OCI-LY7 (cell line): ENCODE results near the gene MIGA1. TPM values are rescaled to one million over a fixed set of nuclear protein-coding genes. Genes with fewer than 3 reads are reported as not detected.

Experiments
- BruUV-seq: library from RNA; stranded (reverse); fragments of 400-500 nt; replicated peaks from 2 replicates; lab custom pipeline; 2021; lab: Mats Ljungman, UMichigan
- CTCF ChIA-PET: fragments of 300-600 bp; sonication (Branson Sonifier 250); formaldehyde crosslinking; loops from one replicate; lab custom pipeline; 2022; ENCODE audit warnings: antibody characterized with exemption; ENCODE audit not compliant: unreplicated experiment; lab: Charles Lee
- POLR2A ChIA-PET: fragments of 300-600 bp; sonication (Branson Sonifier 250); formaldehyde crosslinking; loops from one replicate; lab custom pipeline; 2022; ENCODE audit warnings: antibody characterized with exemption; lab: Charles Lee
- DNase-seq: peaks from one replicate; pipeline ENCODE4 v3.0.0-alpha.2; 2015; ENCODE audit warnings: low spot score
- H2AFZ ChIP-seq: fragments of 200-600 bp; sonication (generic), shearing (Covaris generic); 2 replicates; pipeline ENCODE4 v1.6.1; 2014; ENCODE audit warnings: mild to moderate bottlenecking, antibody characterized with exemption, low read length, moderate library complexity
- H3K27ac ChIP-seq: fragments of 200-600 bp; sonication (generic); 2 replicates; pipeline ENCODE4 v1.5.1; 2014; ENCODE audit warnings: mixed run types, low read depth, mild to moderate bottlenecking, moderate library complexity, low read length, inconsistent platforms; ENCODE audit not compliant: poor library complexity, severe bottlenecking
- H3K36me3 ChIP-seq: fragments of 200-600 bp; sonication (generic); 2 replicates; pipeline ENCODE4 v1.6.1; 2014; ENCODE audit warnings: mild to moderate bottlenecking, antibody characterized with exemption, low read length, moderate library complexity, mixed read lengths; ENCODE audit not compliant: insufficient read depth
- H3K4me1 ChIP-seq: fragments of 200-600 bp; sonication (generic); 2 replicates; pipeline ENCODE4 v1.5.1; 2014; ENCODE audit warnings: mild to moderate bottlenecking, low read length; ENCODE audit not compliant: insufficient read depth, poor library complexity, severe bottlenecking
- H3K4me2 ChIP-seq: fragments of 200-600 bp; sonication (generic); 2 replicates; pipeline ENCODE4 v1.6.1; 2014; ENCODE audit warnings: mild to moderate bottlenecking, low read length
- H3K4me3 ChIP-seq: fragments of 200-600 bp; sonication (generic); 2 replicates; pipeline ENCODE4 v1.5.1; 2014; ENCODE audit warnings: mild to moderate bottlenecking, low read depth, low read length; ENCODE audit not compliant: poor library complexity, severe bottlenecking
- H3K79me2 ChIP-seq: fragments of 200-600 bp; sonication (generic); 2 replicates; pipeline ENCODE4 v1.6.1; 2016; ENCODE audit warnings: low read depth, mild to moderate bottlenecking, low read length, moderate library complexity, mixed read lengths; ENCODE audit not compliant: insufficient read depth
- H3K9me2 ChIP-seq: fragments of 200-600 bp; sonication (generic); 2 replicates; pipeline ENCODE4 v1.6.1; 2016; ENCODE audit warnings: mild to moderate bottlenecking, low read length, mixed read lengths; ENCODE audit not compliant: insufficient read depth
- H3K9me3 ChIP-seq: fragments of 200-600 bp; sonication (generic); 2 replicates; pipeline ENCODE4 v1.6.1; 2014; ENCODE audit warnings: mild to moderate bottlenecking, mixed run types, low read length, mixed read lengths
- H4K20me1 ChIP-seq: fragments of 200-600 bp; sonication (generic); 2 replicates; pipeline ENCODE4 v1.6.1; 2014; ENCODE audit warnings: mild to moderate bottlenecking, antibody characterized with exemption, low read length, moderate library complexity, mixed read lengths; ENCODE audit not compliant: insufficient read depth
- EZH2phosphoT487 ChIP-seq: fragments of 200-600 bp; sonication (generic); IDR thresholded peaks from 2 replicates; pipeline ENCODE4 v1.6.1; 2018; ENCODE audit warnings: low read depth, borderline replicate concordance, mild to moderate bottlenecking, mixed run types, antibody characterized with exemption, low read length, moderate library complexity, mixed read lengths
- intact Hi-C: fragments of 100-400 bp; cut with micrococcal nuclease; formaldehyde crosslinking; loops from one replicate; pipeline ENCODE4 v1.10.0; 2022; ENCODE audit not compliant: unreplicated experiment
- total RNA-seq, 2 experiments: library from RNA; depleted of rRNA in 1 of 2; stranded (reverse); fragments of >200 nt in 1 of 2; shearing (Covaris generic) in 1 of 2; gene quantifications; 2 replicates each; pipeline ENCODE4 v1.2.3, GENCODE V29; 2014 to 2022
- TF ChIP-seq, protein P1 (sequence below): fragments of 200-600 bp; sonication (generic); conservative IDR thresholded peaks from 2 replicates; pipeline ENCODE4 v1.5.1; 2014; ENCODE audit warnings: mild to moderate bottlenecking, antibody characterized with exemption, low read length, moderate library complexity, mixed read lengths

The MIGA1 gene
- total RNA-seq, 2 experiments from 2014 or later: 5.1 to 8.4 TPM

- no TSS peak for BruUV-seq
- TF ChIP-seq, protein P1, sequence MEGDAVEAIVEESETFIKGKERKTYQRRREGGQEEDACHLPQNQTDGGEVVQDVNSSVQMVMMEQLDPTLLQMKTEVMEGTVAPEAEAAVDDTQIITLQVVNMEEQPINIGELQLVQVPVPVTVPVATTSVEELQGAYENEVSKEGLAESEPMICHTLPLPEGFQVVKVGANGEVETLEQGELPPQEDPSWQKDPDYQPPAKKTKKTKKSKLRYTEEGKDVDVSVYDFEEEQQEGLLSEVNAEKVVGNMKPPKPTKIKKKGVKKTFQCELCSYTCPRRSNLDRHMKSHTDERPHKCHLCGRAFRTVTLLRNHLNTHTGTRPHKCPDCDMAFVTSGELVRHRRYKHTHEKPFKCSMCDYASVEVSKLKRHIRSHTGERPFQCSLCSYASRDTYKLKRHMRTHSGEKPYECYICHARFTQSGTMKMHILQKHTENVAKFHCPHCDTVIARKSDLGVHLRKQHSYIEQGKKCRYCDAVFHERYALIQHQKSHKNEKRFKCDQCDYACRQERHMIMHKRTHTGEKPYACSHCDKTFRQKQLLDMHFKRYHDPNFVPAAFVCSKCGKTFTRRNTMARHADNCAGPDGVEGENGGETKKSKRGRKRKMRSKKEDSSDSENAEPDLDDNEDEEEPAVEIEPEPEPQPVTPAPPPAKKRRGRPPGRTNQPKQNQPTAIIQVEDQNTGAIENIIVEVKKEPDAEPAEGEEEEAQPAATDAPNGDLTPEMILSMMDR: no peak
- no peak for TF ChIP-seq EZH2phosphoT487
- POLR2A ChIA-PET: interaction anchor here (0.7 to 1.1 kb wide), 5 partner anchors 9 to 147 kb away, joined by 3 to 6 read pairs (median 4); no protein-coding TSS in a partner anchor
Measured at GRCh38 chr1:77768006-77768405, 11.4 kb upstream of the MIGA1 start.

DNA sequence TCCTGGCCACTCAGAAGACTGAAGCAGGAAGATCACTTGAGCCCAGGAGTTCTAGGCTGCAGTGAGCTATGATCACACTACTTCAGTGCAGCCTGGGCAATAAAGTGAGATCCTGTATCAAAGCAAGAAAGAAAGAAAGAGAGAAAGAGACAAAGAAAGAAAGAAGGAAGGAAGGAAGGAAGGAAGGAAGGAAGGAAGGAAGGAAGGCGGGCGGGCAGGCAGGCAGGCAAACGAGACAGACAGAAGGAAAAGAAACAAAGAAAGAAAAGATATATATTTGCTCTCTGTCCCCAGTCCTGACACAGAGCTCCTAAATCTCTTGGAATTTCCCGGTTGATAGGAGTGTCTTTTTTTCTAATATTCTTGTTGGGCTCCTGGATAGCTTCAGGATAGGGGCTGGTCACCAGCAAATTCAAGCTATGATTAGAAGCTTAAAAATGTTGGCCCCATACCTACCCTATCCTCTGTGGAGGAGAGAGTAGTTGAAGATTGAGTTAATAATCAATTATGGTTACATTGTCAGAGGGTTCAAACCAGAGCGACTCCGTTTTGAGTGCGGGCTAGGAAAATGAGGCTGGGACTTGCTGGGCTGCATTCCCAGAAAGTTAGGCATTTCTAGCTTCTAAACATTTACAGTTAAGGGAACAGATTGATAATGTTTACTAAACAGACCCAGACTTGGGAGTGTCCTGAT is 3.3 kb upstream of the MIGA1 start:
- H3K4me3 ChIP-seq: no peak overlapping the region
- no peaks in the 10 kb centered on the region for H3K9me3 ChIP-seq
- BruUV-seq: no TSS peak
- no peaks in the 10 kb centered on the region for H4K20me1 ChIP-seq
- intact Hi-C loops: no loop called here
- peaks cover 14% of the 10 kb centered on the region for H3K4me1 ChIP-seq
- no peak overlapping the region for H3K4me2 ChIP-seq
- H3K27ac ChIP-seq: no peak overlapping the region
- ChIA-PET POLR2A (interaction anchor here (0.6 to 1.3 kb wide), 6 partner anchors 8 to 209 kb away, joined by 3 to 4 read pairs (median 4); no protein-coding TSS in a partner anchor), CTCF (no interaction called here)
- H3K9me2 ChIP-seq: no peaks in the 10 kb centered on the region
- no peak for DNase-seq
- H2AFZ ChIP-seq: no peak overlapping the region
- peaks cover 17% of the 10 kb centered on the region for H3K79me2 ChIP-seq
- H3K36me3 ChIP-seq: no peaks in the 10 kb centered on the region
- TF ChIP-seq, protein P1: no peak
- no peak for TF ChIP-seq EZH2phosphoT487

More at GRCh38 chr1:77768006-77768405, 11.4 kb upstream of the MIGA1 start:
- CTCF ChIA-PET: interaction anchor here (0.6 kb wide), 1 partner anchor 12 kb away, joined by 5 read pairs; no protein-coding TSS in a partner anchor
- no peak for DNase-seq
- intact Hi-C loops: no loop called here
- no peaks in the 10 kb centered on the region for H3K9me3 ChIP-seq
- H3K27ac ChIP-seq: no peak overlapping the region
- no peak overlapping the region for H3K4me3 ChIP-seq
- H3K79me2 ChIP-seq: no peaks in the 10 kb centered on the region
- no peaks in the 10 kb centered on the region for H3K36me3 ChIP-seq
- no peaks in the 10 kb centered on the region for H3K9me2 ChIP-seq
- no peak overlapping the region for H2AFZ ChIP-seq
- H3K4me1 ChIP-seq: peaks cover 20% of the 10 kb centered on the region
- H4K20me1 ChIP-seq: no peaks in the 10 kb centered on the region
- no peak overlapping the region for H3K4me2 ChIP-seq

DNA sequence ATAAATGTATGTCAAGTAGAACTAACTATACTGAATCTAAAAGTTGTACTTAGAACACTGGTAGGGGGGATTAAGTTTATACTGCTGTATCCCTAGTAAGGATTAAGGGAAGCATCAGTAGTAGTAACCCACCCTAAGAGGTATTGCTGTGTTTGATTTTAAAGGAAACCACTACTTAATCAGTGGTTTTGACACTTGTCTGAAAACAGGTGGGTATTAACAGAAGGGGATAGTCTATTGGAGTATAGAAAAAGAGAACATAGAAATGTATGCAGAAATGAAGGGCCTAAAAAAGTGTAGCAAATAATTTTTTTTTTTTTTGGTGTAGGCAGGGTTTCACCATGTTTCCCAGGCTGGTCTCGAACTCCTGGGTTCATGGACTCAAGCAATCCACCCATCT is 2.2 kb downstream of the MIGA1 start:
- BruUV-seq: no TSS peak
- CTCF ChIA-PET: no interaction called here
- H3K79me2 ChIP-seq: peaks cover 48% of the 10 kb centered on the region

More for the DNA sequence above, 2.2 kb downstream of the MIGA1 start:
- no peak for DNase-seq
- Histone ChIP-seq H2AFZ (no peak overlapping the region), H3K9me3 (no peaks in the 10 kb centered on the region), H3K4me2 (peak overlapping the region; percentile 95), H4K20me1 (no peaks in the 10 kb centered on the region), H3K4me3 (no peak overlapping the region), H3K9me2 (no peaks in the 10 kb centered on the region), H3K27ac (no peak overlapping the region), H3K36me3 (peaks cover 34% of the 10 kb centered on the region), H3K4me1 (peaks cover 24% of the 10 kb centered on the region)
- TF ChIP-seq, protein P1: no peak
- TF ChIP-seq EZH2phosphoT487: no peak
- intact Hi-C loops: no loop called here
- POLR2A ChIA-PET: interaction anchor here (0.5 to 1.1 kb wide), 3 partner anchors 42 to 197 kb away, joined by 3 read pairs; partner anchors contain the start of gene FUBP1
